NAMALWA (cell line): ENCODE measurements around the gene CSTB.

ENCODE experiments used
- DNase-seq: peaks from one replicate; pipeline ENCODE4 v3.0.0-alpha.2; 2015; ENCODE audit warnings: low spot score

CSTB gene

GRCh38 chr21:43789276-43790009 is 13.3 kb upstream of the CSTB start, which contains the start of gene RRP1:
TSS of gene RRP1 (plus strand) at chr21:43789577. CDS start at chr21:43789630, 53 bp downstream.
- DNase-seq = peak; percentile 94

- no peak for DNase-seq
Measured at GRCh38 chr21:43786807-43787440, 10.8 kb upstream of the CSTB start.

- DNase-seq = no peak
Measured at GRCh38 chr21:43786300-43786806, 10.2 kb upstream of the CSTB start.

DNA sequence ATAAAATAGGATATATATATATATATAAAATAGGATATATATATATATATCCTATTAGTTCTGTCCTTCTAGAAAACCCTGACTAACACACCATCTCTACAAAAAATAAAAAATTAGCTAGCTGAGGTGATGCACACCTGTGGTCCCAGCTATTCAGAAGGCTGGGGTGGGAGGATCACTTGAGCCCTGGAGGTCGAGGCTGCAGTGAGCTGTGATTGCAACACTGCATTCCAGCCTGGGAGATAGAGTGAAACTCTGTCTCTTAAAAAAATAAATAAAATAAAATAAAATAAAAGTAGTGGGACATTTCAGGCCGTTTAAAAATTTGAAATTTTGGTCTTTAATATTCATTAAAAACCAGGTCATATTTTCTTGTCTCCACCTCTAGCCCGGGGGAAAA is 9.0 kb upstream of the CSTB start:
- no peak for DNase-seq

GRCh38 chr21:43783098-43783700 is 7.1 kb upstream of the CSTB start:
- DNase-seq = no peak

DNA sequence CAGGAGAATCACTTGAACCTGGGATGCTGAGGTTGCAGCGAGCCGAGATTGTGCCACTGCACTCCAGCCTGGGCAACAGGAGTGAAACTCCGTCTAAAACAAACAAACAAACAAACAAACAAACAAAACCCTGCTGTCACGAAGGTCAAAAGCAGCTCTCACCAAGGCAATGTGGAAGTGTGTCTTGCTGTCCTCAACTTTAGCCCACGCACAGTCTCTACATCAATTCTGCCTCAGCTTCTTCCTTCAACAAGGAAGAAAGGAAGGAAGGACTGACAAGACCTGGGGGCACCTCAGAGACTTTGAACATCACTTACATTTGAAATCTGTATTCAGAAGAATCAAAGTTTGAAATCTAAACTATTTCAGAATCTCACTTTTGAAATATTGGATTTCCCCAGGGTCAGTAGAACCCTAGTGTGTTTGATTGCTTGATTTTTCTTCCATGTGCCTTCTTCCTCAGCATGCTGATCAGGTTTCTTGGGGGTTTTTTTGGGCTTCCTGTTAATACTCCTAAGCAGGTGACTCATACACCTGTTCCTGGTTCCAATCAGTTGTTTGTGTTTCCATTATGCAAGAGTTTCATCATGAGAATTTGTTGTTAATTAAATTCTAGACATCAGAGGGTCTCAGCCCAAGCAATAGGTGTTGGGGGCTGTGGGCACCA is 6.5 kb upstream of the CSTB start:
- DNase-seq = no peak

DNA sequence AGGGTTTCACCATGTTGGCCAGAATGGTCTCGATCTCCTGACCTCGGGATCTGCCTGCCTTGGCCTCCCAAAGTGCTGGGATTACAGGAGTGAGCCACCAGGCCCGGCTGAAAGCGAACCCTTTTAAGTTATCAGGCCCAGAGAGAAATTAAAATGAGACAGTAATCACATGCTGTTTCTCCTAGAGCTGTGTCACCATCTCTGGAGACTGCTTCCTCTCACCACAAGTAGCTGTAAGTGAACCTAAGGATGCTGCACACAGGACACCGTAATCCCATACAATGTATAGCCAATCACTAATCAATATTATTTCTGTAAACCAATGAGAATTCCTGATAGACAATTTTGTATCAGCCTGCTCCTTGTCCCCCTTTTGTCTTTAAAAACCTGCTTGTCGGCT is 5.7 kb upstream of the CSTB start:
- DNase-seq = no peak

DNA sequence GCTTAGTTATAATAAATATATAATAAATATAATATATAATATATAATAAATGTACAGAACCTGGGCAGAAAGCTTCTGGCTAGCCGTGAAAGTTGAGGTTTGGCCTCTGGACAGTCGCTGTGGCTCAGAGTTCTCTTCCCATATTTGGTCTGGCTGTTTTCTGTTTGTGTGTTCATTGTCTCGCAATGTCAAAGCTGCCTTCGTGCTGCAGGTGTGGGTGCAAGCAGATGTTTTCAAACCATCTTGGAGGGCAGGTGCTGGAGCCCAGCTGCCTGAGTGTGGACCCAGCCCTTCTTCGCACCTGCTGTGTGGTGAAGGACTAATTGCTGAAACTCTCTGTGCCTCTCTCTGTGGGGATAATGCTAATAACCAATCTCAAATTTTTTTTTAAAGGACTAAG is 3.6 kb upstream of the CSTB start:
- peak; percentile 66 for DNase-seq

DNA sequence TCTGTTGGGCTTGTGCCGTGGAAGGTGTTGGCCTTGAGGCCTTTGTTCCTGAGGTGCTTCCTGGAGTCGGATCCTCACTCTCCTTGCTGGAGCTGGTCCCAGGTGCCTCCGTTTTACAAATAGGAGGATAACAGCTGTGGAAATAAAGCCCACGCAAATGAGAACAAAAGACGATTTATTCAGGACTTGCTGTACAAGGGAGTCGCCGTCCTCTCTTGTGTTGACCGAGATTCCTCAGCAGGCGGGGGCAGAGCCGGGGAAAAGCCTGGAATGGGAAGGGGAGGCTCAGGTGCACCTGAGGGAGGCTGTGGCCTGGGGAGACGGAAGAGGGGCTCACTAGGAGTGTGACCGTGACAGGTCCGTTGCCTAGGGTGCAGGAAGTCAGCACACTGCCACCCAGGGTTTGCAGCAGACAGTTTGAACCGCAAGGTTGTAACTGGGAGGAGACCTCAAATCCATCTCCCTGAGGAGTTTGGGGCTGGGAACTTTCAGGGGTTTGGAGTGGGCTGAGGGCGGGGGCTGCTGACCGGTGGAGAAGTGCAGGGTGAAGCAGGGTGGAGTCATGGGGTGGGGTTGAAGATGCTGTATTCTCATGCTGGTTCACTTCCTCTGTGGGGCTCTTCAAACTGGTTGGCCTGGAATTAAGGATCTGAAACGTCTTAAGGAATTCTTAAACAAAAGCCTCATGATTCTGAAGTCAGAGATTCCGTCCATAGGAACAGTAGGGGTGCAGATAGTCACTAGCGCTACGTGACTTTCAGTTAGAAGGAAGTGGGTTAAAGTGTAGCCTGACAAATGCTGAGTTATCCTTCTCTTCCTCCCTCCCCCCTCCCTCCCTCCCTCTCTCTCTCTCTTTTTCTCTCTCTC is 2.6 kb upstream of the CSTB start:
- DNase-seq = no peak

DNA sequence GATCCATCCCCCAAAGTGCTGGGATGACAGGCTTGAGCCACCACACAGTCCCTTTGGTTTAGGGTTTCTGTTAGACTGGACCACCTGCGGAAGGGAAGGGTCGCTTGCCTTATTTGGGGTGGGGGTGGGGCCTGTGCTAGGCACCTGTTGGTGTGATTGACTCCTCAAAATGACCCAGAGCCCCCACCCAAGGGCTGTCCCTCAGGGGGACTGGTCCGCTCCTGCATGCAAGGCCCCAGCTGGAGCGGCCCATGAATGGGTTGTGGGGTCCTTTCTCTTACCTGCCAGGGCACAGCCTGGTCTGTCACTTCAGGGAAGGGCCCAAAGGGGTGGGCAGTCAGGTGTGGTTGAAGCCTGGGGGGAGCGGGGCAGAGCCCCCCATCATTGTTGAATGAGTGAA is 1.8 kb upstream of the CSTB start:
- DNase-seq = no peak

- DNase-seq = no peak
Measured at GRCh38 chr21:43775190-43775589, 918 bp downstream of the CSTB start.

- no peak for DNase-seq
Measured at GRCh38 chr21:43774163-43774562, 1.9 kb downstream of the CSTB start.

GRCh38 chr21:43772425-43772821 is 3.7 kb downstream of the CSTB start:
- DNase-seq = no peak

DNA sequence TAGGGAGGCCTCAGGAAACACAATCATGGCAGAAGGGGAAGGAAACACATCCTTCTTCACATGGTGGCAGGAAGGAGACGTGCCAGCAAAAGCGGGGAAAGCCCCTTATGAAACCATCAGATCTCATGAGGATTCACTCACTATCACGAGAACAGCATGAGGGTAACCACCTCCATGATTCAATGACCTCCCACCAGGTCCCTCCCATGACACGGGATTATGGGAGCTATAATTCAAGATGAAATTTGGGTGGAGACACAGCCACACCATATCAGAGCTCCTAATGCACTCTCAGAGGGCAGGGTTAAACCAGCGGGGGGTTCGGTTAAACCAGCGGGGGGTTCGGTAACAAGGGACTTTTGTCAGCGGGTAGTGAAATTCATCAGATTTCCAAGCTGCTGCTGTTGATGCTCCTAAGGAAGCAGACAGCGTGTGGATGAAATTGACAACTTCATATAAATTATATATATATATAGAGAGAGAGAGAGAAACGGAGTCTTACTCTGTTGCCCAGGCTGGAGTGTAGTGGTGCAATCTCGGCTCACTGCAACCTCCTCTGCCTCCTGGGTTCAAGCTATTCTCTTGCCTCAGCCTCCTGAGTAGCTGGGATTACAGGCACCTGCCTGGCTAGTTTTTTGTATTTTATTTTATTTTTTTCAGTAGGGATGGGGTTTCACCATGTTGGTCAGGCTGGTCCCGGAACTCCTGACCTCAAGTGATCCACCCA is 4.2 kb downstream of the CSTB start:
- no peak for DNase-seq

- DNase-seq = no peak
Measured at GRCh38 chr21:43771199-43771675, 4.9 kb downstream of the CSTB start.

GRCh38 chr21:43770066-43770655 is 5.9 kb downstream of the CSTB start:
- no peak for DNase-seq

- no peak for DNase-seq
Measured at GRCh38 chr21:43769325-43769958, 6.7 kb downstream of the CSTB start.

DNA sequence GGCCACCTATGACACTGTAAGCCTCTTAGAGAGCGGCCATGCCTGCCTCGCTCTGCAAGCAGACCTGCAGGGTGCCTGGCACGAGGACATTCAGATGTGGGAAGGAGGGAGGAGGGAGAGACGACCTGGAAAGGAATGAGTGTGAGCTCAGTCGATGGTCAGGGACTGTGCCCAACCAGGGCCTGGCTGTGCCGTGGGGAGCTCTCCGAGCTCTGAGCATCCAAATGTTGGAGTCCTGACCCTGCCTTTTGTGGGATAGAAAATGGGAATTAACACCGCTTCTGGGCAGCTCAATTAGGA is 7.3 kb downstream of the CSTB start:
- DNase-seq = no peak

- no peak for DNase-seq
Measured at GRCh38 chr21:43767984-43768867, 7.9 kb downstream of the CSTB start.
